GM12878 (cell line): ENCODE data around the gene SYNGR2. TPM values are rescaled to one million over a fixed set of nuclear protein-coding genes. Genes with fewer than 3 reads are reported as not detected.

Experiments
- ATAC-seq: fragments of 200-7000 bp; cut with Tn5 transposase; 3 replicates; pipeline ENCODE4 v1.9.1; 2020; ENCODE audit warnings: mild to moderate bottlenecking, moderate library complexity
- BruUV-seq: library from RNA; stranded (reverse); fragments of 400-500 nt; replicated peaks from 2 replicates; lab custom pipeline; 2021; lab: Mats Ljungman, UMichigan
- CTCF ChIA-PET: fragments of 300-600 bp; sonication (Branson Sonifier 250); formaldehyde crosslinking; extraction: SDS; loops from one replicate; lab custom pipeline; 2021; ENCODE audit warnings: inconsistent platforms; lab: Yijun Ruan, JAX
- POLR2A ChIA-PET: fragments of 350-600 bp; formaldehyde crosslinking; extraction: SDS; loops from one replicate; lab custom pipeline; 2021; ENCODE audit warnings: inconsistent platforms; lab: Charles Lee
- RAD21 ChIA-PET: fragments of 300-600 bp; sonication (Branson Sonifier 250); formaldehyde crosslinking; loops from one replicate; lab custom pipeline; 2023; ENCODE audit warnings: antibody characterized with exemption; ENCODE audit not compliant: unreplicated experiment; lab: Charles Lee
- SMC1A ChIA-PET: fragments of 300-600 bp; sonication (Branson Sonifier 250); formaldehyde crosslinking; loops from one replicate; lab custom pipeline; 2023; ENCODE audit not compliant: unreplicated experiment, uncharacterized antibody; lab: Charles Lee
- DNase-seq: peaks from one replicate; pipeline ENCODE4 v3.0.0-alpha.2; 2011; ENCODE audit warnings: low read depth, low spot score
- FAIRE-seq: peaks from 3 replicates; lab custom pipeline; 2011; peaks lifted over from hg19 to GRCh38; lab: Jason Lieb, UNC
- H2AFZ ChIP-seq: 2 replicates; pipeline ENCODE4 v1.6.0; 2011; ENCODE audit warnings: low read depth, low read length, control low read depth; ENCODE audit not compliant: control insufficient read depth
- H3K27ac ChIP-seq: 2 replicates; pipeline ENCODE4 v1.5.1; 2011; ENCODE audit warnings: control low read depth; ENCODE audit not compliant: control insufficient read depth, insufficient read depth
- H3K27me3 ChIP-seq, 2 experiments: replicated peaks in 1 of 2; 2 replicates each; pipeline versions ENCODE4 v1.6.0 to v1.6.1; 2011; ENCODE audit warnings: low read length in 1 of 2; ENCODE audit not compliant: control insufficient read depth in 2 of 2, insufficient read depth in 2 of 2
- H3K36me3 ChIP-seq, 2 experiments: 2 replicates each; pipeline ENCODE4 v1.5.1; 2011; ENCODE audit warnings: low read length in 1 of 2; ENCODE audit not compliant: control insufficient read depth in 2 of 2, insufficient read depth in 2 of 2
- H3K4me1 ChIP-seq: 2 replicates; pipeline ENCODE4 v1.6.1; 2011; ENCODE audit warnings: mild to moderate bottlenecking, low read length, moderate library complexity, mixed read lengths; ENCODE audit not compliant: control insufficient read depth, insufficient read depth
- H3K4me2 ChIP-seq: 2 replicates; pipeline ENCODE4 v1.6.0; 2011; ENCODE audit warnings: control low read depth; ENCODE audit not compliant: control insufficient read depth, insufficient read depth
- H3K4me3 ChIP-seq: fragments of 200-600 bp; sonication (generic); 2 replicates; pipeline ENCODE4 v1.5.1; 2016
- H3K79me2 ChIP-seq: 2 replicates; pipeline ENCODE4 v1.6.0; 2011; ENCODE audit warnings: low read length; ENCODE audit not compliant: control insufficient read depth, insufficient read depth
- H3K9ac ChIP-seq: 2 replicates; pipeline ENCODE4 v1.8.0; 2011; ENCODE audit warnings: low read length, control low read depth, mixed read lengths; ENCODE audit not compliant: control insufficient read depth, insufficient read depth
- H3K9me3 ChIP-seq: replicated peaks from 3 replicates; pipeline ENCODE4 v1.5.1; 2011; ENCODE audit warnings: mild to moderate bottlenecking, low read length; ENCODE audit not compliant: control insufficient read depth, insufficient read depth
- H4K20me1 ChIP-seq: 2 replicates; pipeline ENCODE4 v1.6.0; 2011; ENCODE audit not compliant: control insufficient read depth, insufficient read depth
- HCFC1 ChIP-seq: fragments of 150-350 bp; IDR thresholded peaks from 2 replicates; pipeline ENCODE4 v1.6.1; 2014; ENCODE audit warnings: low read length
- IKZF1 ChIP-seq: fragments of 450-650 bp; conservative IDR thresholded peaks from 2 replicates; pipeline ENCODE4 v1.6.1; 2017; ENCODE audit warnings: antibody characterized with exemption, mild to moderate bottlenecking
- NFYB ChIP-seq: IDR thresholded peaks from 2 replicates; pipeline ENCODE4 v1.6.1; 2011; ENCODE audit warnings: low read depth, mild to moderate bottlenecking, low read length, improper control_type of control experiment, moderate library complexity; ENCODE audit not compliant: insufficient read depth
- POLR2A ChIP-seq: IDR thresholded peaks from 2 replicates; pipeline ENCODE4 v1.6.1; 2011; ENCODE audit warnings: low read depth, mild to moderate bottlenecking, low read length
- POLR2AphosphoS2 ChIP-seq: IDR thresholded peaks from 2 replicates; pipeline ENCODE4 v1.6.1; 2011; ENCODE audit warnings: low read depth, mild to moderate bottlenecking, low read length, improper control_type of control experiment, moderate library complexity
- TCF12 ChIP-seq: IDR thresholded peaks from 2 replicates; pipeline ENCODE4 v1.6.1; 2011; ENCODE audit warnings: low read depth, mild to moderate bottlenecking, low read length
- WGBS: methylation state at CpG from one replicate; pipeline ENCODE4 v1.1.6; 2016; ENCODE audit warnings: low lambda C conversion rate; ENCODE audit not compliant: insufficient replicate concordance, insufficient coverage; ENCODE audit errors: missing lambda C conversion rate; 5-methylcytosine and 5-hydroxymethylcytosine counted together
- in situ Hi-C: fragments of 300-500 bp; cut with MboI; formaldehyde crosslinking; loops from 9 replicates; pipeline ENCODE4 v1.14.3; 2018; ENCODE audit warnings: mixed read lengths
- intact Hi-C: fragments of 100-400 bp; cut with micrococcal nuclease; formaldehyde crosslinking; loops from one replicate; pipeline ENCODE4 v1.14.2; 2022; ENCODE audit not compliant: unreplicated experiment
- polyA plus RNA-seq, 11 experiments: library from polyadenylated mRNA; depleted of rRNA in 4 of 11; unstranded in 6 of 11; stranded (reverse) in 5 of 11; fragments of >200 nt; fragmentation: Nextera tagmentation in 4 of 11; fragmentation: Illumina TruSeq in 1 of 11; extraction: Ambion mirVana in 4 of 11; extraction: Trizol in 1 of 11; gene quantifications; 1 replicate in 1 of 11; 2 replicates in 10 of 11; pipeline versions ENCODE4 v1.2.1 to v1.2.3, GENCODE V29; 2011 to 2016; ENCODE audit warnings: inconsistent platforms in 2 of 11, missing spikeins in 2 of 11, low read depth in 1 of 11
- total RNA-seq, 4 experiments: library from RNA; depleted of rRNA in 3 of 4; stranded (reverse); fragments of >200 nt in 3 of 4; fragmentation: Illumina TruSeq in 1 of 4; extraction: Trizol in 1 of 4; gene quantifications; 2 replicates each; pipeline versions ENCODE4 v1.2.1 to v1.2.3, GENCODE V29; 2013 to 2021
- TF ChIP-seq, protein P1 (sequence below): fragments of 450-650 bp; IDR thresholded peaks from 2 replicates; pipeline ENCODE4 v1.6.1; 2017; ENCODE audit warnings: low read depth, mild to moderate bottlenecking, moderate library complexity
- TF ChIP-seq, protein P2 (sequence below): fragments of 450-650 bp; IDR thresholded peaks from 2 replicates; pipeline ENCODE4 v1.6.1; 2018; ENCODE audit warnings: borderline replicate concordance, mild to moderate bottlenecking; ENCODE audit not compliant: partially characterized antibody

SYNGR2 gene
- total and polyA plus RNA-seq, 10 of the 15 experiments (the other 5 are each of a cell fraction or from before 2014, with no cell fraction given) = 4.4 to 529 (median 261) TPM

DNA sequence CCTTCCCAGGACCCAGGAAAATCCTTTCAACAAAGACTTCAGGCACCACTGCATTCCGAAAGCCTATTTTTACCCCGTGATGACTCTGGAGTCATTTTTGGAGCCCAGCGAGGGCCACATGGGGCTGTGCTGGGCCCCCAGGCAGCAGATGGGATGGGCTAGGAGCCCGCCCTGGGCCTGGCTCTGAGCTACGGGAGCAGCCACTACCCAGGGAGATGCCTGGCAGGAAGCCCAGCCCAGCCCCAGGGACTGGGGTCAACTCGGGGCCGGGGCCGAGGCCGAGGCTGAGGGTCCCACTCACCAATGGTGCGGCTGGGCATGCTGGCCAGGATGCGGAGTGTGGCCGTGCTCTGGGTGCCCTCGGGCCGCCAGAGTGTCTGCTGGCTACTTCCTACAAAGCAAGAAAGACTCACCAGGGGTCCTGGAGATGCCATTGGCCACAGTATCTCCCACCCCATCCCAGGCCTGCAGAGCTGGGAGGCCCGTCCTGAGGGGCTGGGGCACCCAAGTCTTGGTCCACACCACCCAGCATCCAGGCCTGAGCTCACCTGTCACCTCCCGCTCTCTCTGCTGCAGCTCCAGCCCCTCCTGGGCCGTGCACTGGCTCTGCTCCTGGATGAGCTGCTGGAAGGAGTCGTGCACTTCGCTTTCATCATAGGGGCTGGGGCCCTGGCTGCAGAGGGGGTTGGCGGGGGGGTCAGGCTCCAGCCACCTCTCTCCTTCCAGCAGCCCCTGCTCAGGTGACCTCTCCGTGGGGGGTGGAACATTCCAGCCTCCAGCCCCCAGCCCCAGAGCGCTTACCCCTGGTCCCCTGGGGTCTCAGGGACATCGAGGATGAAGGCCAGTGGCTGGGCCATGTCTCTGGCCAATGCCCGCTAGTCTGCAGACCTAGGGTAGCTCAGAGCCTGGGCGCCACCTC is 42.1 kb upstream of the SYNGR2 start:
- DNase-seq (no peak), FAIRE-seq (no peak), ATAC-seq (no peak)
- ChIA-PET CTCF (interaction anchor here (0.6 to 12.7 kb wide), 8 partner anchors 10 to 107 kb away, joined by 3 to 100 read pairs (median 5); no protein-coding TSS in a partner anchor), SMC1A (interaction anchor here (1.1 to 2.9 kb wide), 6 partner anchors 10 to 55 kb away, joined by 3 to 10 read pairs (median 6); no protein-coding TSS in a partner anchor), POLR2A (interaction anchor here (0.9 to 8.0 kb wide), 9 partner anchors 10 to 107 kb away, joined by 3 to 85 read pairs (median 4); partner anchors contain the start of genes AFMID, SYNGR2 and TK1), RAD21 (interaction anchor here (0.9 to 3.9 kb wide), 10 partner anchors 8 to 106 kb away, joined by 4 to 29 read pairs (median 7); no protein-coding TSS in a partner anchor)
- TF ChIP-seq NFYB (no peak), POLR2AphosphoS2 (peak; percentile 48), HCFC1 (no peak), TCF12 (no peak), POLR2A (peak; percentile 58), IKZF1 (0 out of 2 replicates have a peak, but pooled peaks have one; percentile 6)
- TF ChIP-seq, protein P1, sequence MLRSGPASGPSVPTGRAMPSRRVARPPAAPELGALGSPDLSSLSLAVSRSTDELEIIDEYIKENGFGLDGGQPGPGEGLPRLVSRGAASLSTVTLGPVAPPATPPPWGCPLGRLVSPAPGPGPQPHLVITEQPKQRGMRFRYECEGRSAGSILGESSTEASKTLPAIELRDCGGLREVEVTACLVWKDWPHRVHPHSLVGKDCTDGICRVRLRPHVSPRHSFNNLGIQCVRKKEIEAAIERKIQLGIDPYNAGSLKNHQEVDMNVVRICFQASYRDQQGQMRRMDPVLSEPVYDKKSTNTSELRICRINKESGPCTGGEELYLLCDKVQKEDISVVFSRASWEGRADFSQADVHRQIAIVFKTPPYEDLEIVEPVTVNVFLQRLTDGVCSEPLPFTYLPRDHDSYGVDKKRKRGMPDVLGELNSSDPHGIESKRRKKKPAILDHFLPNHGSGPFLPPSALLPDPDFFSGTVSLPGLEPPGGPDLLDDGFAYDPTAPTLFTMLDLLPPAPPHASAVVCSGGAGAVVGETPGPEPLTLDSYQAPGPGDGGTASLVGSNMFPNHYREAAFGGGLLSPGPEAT = no peak
- TF ChIP-seq, protein P2, sequence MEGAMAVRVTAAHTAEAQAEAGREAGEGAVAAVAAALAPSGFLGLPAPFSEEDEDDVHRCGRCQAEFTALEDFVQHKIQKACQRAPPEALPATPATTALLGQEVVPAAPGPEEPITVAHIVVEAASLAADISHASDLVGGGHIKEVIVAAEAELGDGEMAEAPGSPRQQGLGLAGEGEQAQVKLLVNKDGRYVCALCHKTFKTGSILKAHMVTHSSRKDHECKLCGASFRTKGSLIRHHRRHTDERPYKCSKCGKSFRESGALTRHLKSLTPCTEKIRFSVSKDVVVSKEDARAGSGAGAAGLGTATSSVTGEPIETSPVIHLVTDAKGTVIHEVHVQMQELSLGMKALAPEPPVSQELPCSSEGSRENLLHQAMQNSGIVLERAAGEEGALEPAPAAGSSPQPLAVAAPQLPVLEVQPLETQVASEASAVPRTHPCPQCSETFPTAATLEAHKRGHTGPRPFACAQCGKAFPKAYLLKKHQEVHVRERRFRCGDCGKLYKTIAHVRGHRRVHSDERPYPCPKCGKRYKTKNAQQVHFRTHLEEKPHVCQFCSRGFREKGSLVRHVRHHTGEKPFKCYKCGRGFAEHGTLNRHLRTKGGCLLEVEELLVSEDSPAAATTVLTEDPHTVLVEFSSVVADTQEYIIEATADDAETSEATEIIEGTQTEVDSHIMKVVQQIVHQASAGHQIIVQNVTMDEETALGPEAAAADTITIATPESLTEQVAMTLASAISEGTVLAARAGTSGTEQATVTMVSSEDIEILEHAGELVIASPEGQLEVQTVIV = no peak
- Histone ChIP-seq H3K36me3 (peaks cover 11 to 13% of the 10 kb centered on the region in 2 experiments), H3K9ac (peak overlapping the region; percentile 93), H3K79me2 (peaks cover 98% of the 10 kb centered on the region), H3K4me2 (peak overlapping the region; percentile 100), H2AFZ (no peak overlapping the region), H3K27me3 (no peaks in the 10 kb centered on the region), H3K27ac (peak overlapping the region; percentile 95), H4K20me1 (no peaks in the 10 kb centered on the region), H3K9me3 (no peaks in the 10 kb centered on the region), H3K4me1 (peaks cover 73% of the 10 kb centered on the region), H3K4me3 (peak overlapping the region; percentile 94)
- BruUV-seq = no TSS peak
- WGBS = 10% methylated on average over 21 of the region's 25 CpGs
- in situ Hi-C loops (no loop called here), intact Hi-C loops (no loop called here)
